Sigmoid colon (tissue), 7 donors: ENCODE data around the gene CDKN2D. TPM values are rescaled to one million over a fixed set of nuclear protein-coding genes. Genes with fewer than 3 reads are reported as not detected.

Experiments
- DNase-seq: peaks from one replicate; pipeline ENCODE4 v3.0.0-alpha.2; 2019
- H3K27ac ChIP-seq, 4 donors: fragments of 200-600 bp; sonication (generic); one replicate each; pipeline ENCODE4 v1.5.1; 2016 to 2019; ENCODE audit warnings: mild to moderate bottlenecking in 1 of 4
- H3K27me3 ChIP-seq, 3 donors: fragments of 200-600 bp; sonication (generic); one replicate each; pipeline ENCODE4 v1.5.1; 2019; ENCODE audit warnings: mild to moderate bottlenecking in 1 of 3
- H3K36me3 ChIP-seq, 4 donors: fragments of 200-600 bp; sonication (generic); one replicate each; pipeline ENCODE4 v1.5.1; 2016 to 2019
- H3K4me1 ChIP-seq, 4 donors: fragments of 200-600 bp; sonication (generic); one replicate each; pipeline ENCODE4 v1.5.1; 2017 to 2019
- H3K4me3 ChIP-seq, 4 donors: fragments of 200-600 bp; sonication (generic); one replicate each; pipeline ENCODE4 v1.5.1; 2017 to 2019; ENCODE audit warnings: mild to moderate bottlenecking in 2 of 4, moderate library complexity in 1 of 4
- H3K9me3 ChIP-seq, 4 donors: fragments of 200-600 bp in 3 of 4; sonication (generic) in 3 of 4; one replicate each; pipeline versions ENCODE4 v1.5.1 to v1.6.1; 2013 to 2019
- EP300 ChIP-seq, 4 donors: sonication (generic); formaldehyde crosslinking; IDR thresholded peaks; one replicate each; pipeline ENCODE4 v1.6.1; 2017; ENCODE audit warnings: antibody characterized with exemption in 4 of 4
- POLR2A ChIP-seq, 2 donors: fragments of 450-650 bp; IDR thresholded peaks; one replicate each; pipeline ENCODE4 v1.6.1; 2016; ENCODE audit warnings: antibody characterized with exemption in 2 of 2, mild to moderate bottlenecking in 2 of 2, moderate library complexity in 2 of 2
- POLR2AphosphoS5 ChIP-seq, 4 donors: sonication (generic); formaldehyde crosslinking; IDR thresholded peaks; one replicate each; pipeline ENCODE4 v1.6.1; 2017; ENCODE audit warnings: antibody characterized with exemption in 4 of 4
- WGBS, 2 donors: extraction: QIAGEN DNeasy Blood & Tissue Kit; methylation state at CpG; one replicate each; pipeline ENCODE4 v1.1.7; 2013; 5-methylcytosine and 5-hydroxymethylcytosine counted together
- intact Hi-C: fragments of 100-400 bp; cut with DNase I; formaldehyde crosslinking; loops from one replicate; pipeline ENCODE4 v1.15.1; 2023
- polyA plus RNA-seq, 3 donors: library from polyadenylated mRNA; stranded (reverse); fragments of 200-250 nt; gene quantifications; one replicate each; pipeline ENCODE4 v1.2.3, GENCODE V29; 2013
- small RNA-seq, 3 donors: library from RNA; depleted of rRNA; stranded (forward); fragments of <200 nt; gene quantifications; one replicate each; pipeline ENCODE3, GENCODE V24; 2016
- total RNA-seq, 4 donors: library from RNA; depleted of rRNA; stranded (reverse); fragments of >200 nt; gene quantifications; one replicate each; pipeline ENCODE4 v1.1.0, GENCODE V29; 2016
- TF ChIP-seq, protein P1 (sequence below), 4 experiments: fragments of 450-650 bp in 3 of 4; fragments of 200-600 bp in 1 of 4; IDR thresholded peaks; one replicate each; pipeline ENCODE4 v1.5.1; 2016 to 2019; ENCODE audit warnings: antibody characterized with exemption in 4 of 4, mild to moderate bottlenecking in 3 of 4, moderate library complexity in 2 of 4
- donor health status: healthy with polysubstance abuse.
- donor health status: Bipolar disorder and iron deficiency.
- donor health status: healthy.

Gene CDKN2D
- total and polyA plus RNA-seq, 7 donors = 7.5 to 28.2 (median 14.9) TPM

DNA sequence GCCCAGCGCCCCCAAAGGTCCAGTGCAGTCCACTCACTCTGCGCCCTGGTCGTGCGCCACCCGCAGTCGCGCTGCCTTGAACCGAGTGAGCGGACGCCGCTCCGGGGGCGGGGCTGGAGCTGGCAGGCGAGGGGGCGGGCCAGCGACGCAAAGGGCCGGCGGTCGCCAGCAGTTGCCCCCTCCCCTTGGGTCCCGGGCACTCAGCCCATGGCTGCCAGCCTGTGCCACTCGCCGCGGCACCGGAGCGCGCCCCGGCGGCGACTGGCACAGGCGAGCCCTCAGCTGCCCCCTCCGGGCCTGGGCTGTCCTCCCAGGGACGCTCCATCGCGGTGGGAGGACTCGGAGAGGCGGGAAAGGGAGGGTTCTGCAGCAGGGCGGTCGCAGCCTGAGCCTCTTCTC lies 51.4 kb downstream of the CDKN2D start, which contains the start of gene S1PR5:
TSS of gene S1PR5 (minus strand) at position 87 of the 399 bp plus-strand sequence. CDS start 2,436 bp downstream, outside the sequence.
- no peaks in the 10 kb centered on the region for H3K9me3 ChIP-seq
- H3K27ac ChIP-seq = no peak within 1 kb of the TSS
- TF ChIP-seq POLR2A (IDR thresholded peaks at IDR 0.05) (no peak), EP300 (IDR thresholded peaks at IDR 0.05) (no peak), POLR2AphosphoS5 (IDR thresholded peaks at IDR 0.05) (no peak)
- TF ChIP-seq, protein P1, sequence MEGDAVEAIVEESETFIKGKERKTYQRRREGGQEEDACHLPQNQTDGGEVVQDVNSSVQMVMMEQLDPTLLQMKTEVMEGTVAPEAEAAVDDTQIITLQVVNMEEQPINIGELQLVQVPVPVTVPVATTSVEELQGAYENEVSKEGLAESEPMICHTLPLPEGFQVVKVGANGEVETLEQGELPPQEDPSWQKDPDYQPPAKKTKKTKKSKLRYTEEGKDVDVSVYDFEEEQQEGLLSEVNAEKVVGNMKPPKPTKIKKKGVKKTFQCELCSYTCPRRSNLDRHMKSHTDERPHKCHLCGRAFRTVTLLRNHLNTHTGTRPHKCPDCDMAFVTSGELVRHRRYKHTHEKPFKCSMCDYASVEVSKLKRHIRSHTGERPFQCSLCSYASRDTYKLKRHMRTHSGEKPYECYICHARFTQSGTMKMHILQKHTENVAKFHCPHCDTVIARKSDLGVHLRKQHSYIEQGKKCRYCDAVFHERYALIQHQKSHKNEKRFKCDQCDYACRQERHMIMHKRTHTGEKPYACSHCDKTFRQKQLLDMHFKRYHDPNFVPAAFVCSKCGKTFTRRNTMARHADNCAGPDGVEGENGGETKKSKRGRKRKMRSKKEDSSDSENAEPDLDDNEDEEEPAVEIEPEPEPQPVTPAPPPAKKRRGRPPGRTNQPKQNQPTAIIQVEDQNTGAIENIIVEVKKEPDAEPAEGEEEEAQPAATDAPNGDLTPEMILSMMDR (IDR thresholded peaks at IDR 0.05) = no peak
- peaks cover 0 to 35% (median 21%) of the 10 kb centered on the region in 4 donors for H3K4me1 ChIP-seq
- no peaks in the 10 kb centered on the region for H3K36me3 ChIP-seq
- H3K27me3 ChIP-seq = peaks cover 51 to 82% (median 81%) of the 10 kb centered on the region in 3 donors
- intact Hi-C loops = loop anchor here (2.0 kb wide), 1 partner anchor 19 kb away; no protein-coding TSS in a partner anchor
- peak within 1 kb of the TSS in 3 of 4 donors; percentile 1 to 36 (median 28) for H3K4me3 ChIP-seq
- DNase-seq = no peak
- 1 to 3% methylated on average over 39 of the region's 39 CpGs for WGBS, 2 donors

GRCh38 chr19:10516671-10517286 lies 52.0 kb downstream of the CDKN2D start:
- Histone ChIP-seq H3K4me3 (peak overlapping the region in 3 of 4 donors; percentile 1 to 36 (median 28)), H3K9me3 (no peaks in the 10 kb centered on the region), H3K27me3 (peaks cover 51 to 88% (median 85%) of the 10 kb centered on the region in 3 donors), H3K27ac (no peak overlapping the region), H3K36me3 (no peaks in the 10 kb centered on the region), H3K4me1 (peaks cover 0 to 35% (median 21%) of the 10 kb centered on the region in 4 donors)
- intact Hi-C loops = loop anchor here (2.0 kb wide), 1 partner anchor 20 kb away; no protein-coding TSS in a partner anchor
- WGBS, 2 donors = 47 to 50% methylated on average over 10 of the region's 10 CpGs
- TF ChIP-seq POLR2A (IDR thresholded peaks at IDR 0.05) = no peak
- no peak for TF ChIP-seq POLR2AphosphoS5 (IDR thresholded peaks at IDR 0.05)
- TF ChIP-seq, protein P1 (IDR thresholded peaks at IDR 0.05) = no peak
- no peak for TF ChIP-seq EP300 (IDR thresholded peaks at IDR 0.05)
- DNase-seq = no peak

Small RNA genes lying within 50 kb of the gene (small RNA-seq; reads per million reads assigned to genes)
- gene MIR1238 = 0 to 0.54 (median 0) reads per million in 3 donors
- 0 reads per million in 3 donors for gene RNU7-140P

Other genes with a start within 250 kb of the CDKN2D start
- gene RAVER1, start 235.4 kb downstream of the CDKN2D start, total RNA-seq = 10 to 100 TPM; 10.0 to 28.5 (median 14.9) TPM
- gene RAVER1, start 235.4 kb downstream of the CDKN2D start, polyA plus RNA-seq = 10 to 100 TPM in 2 of 3 donors, 1 to 10 TPM in 1; 8.4 to 37.0 (median 14.8) TPM
- gene ICAM3, start 229.4 kb downstream of the CDKN2D start, total RNA-seq = 1 to 10 TPM; 1.9 to 4.2 (median 3.4) TPM
- 10 to 100 TPM; 24.5 to 45.2 (median 35.4) TPM for gene ICAM3, start 229.4 kb downstream of the CDKN2D start, polyA plus RNA-seq
- gene TYK2, start 188.4 kb downstream of the CDKN2D start, total RNA-seq = 100 to 1,000 TPM in 1 of 4 donors, 10 to 100 TPM in 3; 36.7 to 125 (median 50.3) TPM
- 100 to 1,000 TPM in 1 of 3 donors, 10 to 100 TPM in 2; 35.6 to 117 (median 38.4) TPM for gene TYK2, start 188.4 kb downstream of the CDKN2D start, polyA plus RNA-seq
- 100 to 1,000 TPM; 106 to 144 (median 118) TPM for gene CDC37, start 165.4 kb downstream of the CDKN2D start, total RNA-seq
- gene CDC37, start 165.4 kb downstream of the CDKN2D start, polyA plus RNA-seq = 100 to 1,000 TPM; 129 to 294 (median 146) TPM
- 10 to 100 TPM in 3 of 4 donors, 1 to 10 TPM in 1; 7.6 to 14.7 (median 12.9) TPM for gene PDE4A, start 148.4 kb downstream of the CDKN2D start, total RNA-seq
- gene PDE4A, start 148.4 kb downstream of the CDKN2D start, polyA plus RNA-seq = 1 to 10 TPM; 4.2 to 7.2 (median 6.2) TPM
- 10 to 100 TPM; 45.4 to 67.8 (median 53.1) TPM for gene KEAP1, start 65.6 kb downstream of the CDKN2D start, total RNA-seq
- 10 to 100 TPM; 43.2 to 62.4 (median 50.5) TPM for gene KEAP1, start 65.6 kb downstream of the CDKN2D start, polyA plus RNA-seq
- not detected for gene S1PR5, start 51.5 kb downstream of the CDKN2D start, total RNA-seq
- gene S1PR5, start 51.5 kb downstream of the CDKN2D start, polyA plus RNA-seq = under 1 TPM in 1 of 3 donors, not detected in 2; 0.07 TPM
- 10 to 100 TPM; 11.4 to 25.5 (median 16.7) TPM for gene ATG4D, start 25.1 kb downstream of the CDKN2D start, total RNA-seq
- 10 to 100 TPM; 70.3 to 82.5 (median 77.5) TPM for gene ATG4D, start 25.1 kb downstream of the CDKN2D start, polyA plus RNA-seq
- gene KRI1, start 3.0 kb downstream of the CDKN2D start, total RNA-seq = 10 to 100 TPM; 13.6 to 21.1 (median 16.1) TPM
- 10 to 100 TPM in 2 of 3 donors, 1 to 10 TPM in 1; 7.2 to 28.9 (median 11.4) TPM for gene KRI1, start 3.0 kb downstream of the CDKN2D start, polyA plus RNA-seq
- gene AP1M2, start 18.3 kb upstream of the CDKN2D start, total RNA-seq = 1 to 10 TPM in 2 of 4 donors, not detected in 2; 1.1 to 3.0 TPM
- 100 to 1,000 TPM in 2 of 3 donors, 10 to 100 TPM in 1; 95.8 to 178 (median 150) TPM for gene AP1M2, start 18.3 kb upstream of the CDKN2D start, polyA plus RNA-seq
- gene SLC44A2, start 56.6 kb upstream of the CDKN2D start, total RNA-seq = 10 to 100 TPM; 19.3 to 31.0 (median 25.3) TPM
- 10 to 100 TPM; 12.9 to 88.6 (median 23.4) TPM for gene SLC44A2, start 56.6 kb upstream of the CDKN2D start, polyA plus RNA-seq
- gene ILF3, start 85.4 kb upstream of the CDKN2D start, total RNA-seq = 100 to 1,000 TPM in 2 of 4 donors, 10 to 100 TPM in 2; 83.5 to 109 (median 94.8) TPM
- gene ILF3, start 85.4 kb upstream of the CDKN2D start, polyA plus RNA-seq = 100 to 1,000 TPM in 1 of 3 donors, 10 to 100 TPM in 2; 25.7 to 146 (median 30.6) TPM
- 10 to 100 TPM; 21.7 to 34.2 (median 29.7) TPM for gene QTRT1, start 132.5 kb upstream of the CDKN2D start, total RNA-seq
- gene QTRT1, start 132.5 kb upstream of the CDKN2D start, polyA plus RNA-seq = 10 to 100 TPM; 64.9 to 93.6 (median 69.8) TPM
- gene DNM2, start 149.1 kb upstream of the CDKN2D start, total RNA-seq = 10 to 100 TPM; 53.2 to 96.7 (median 64.1) TPM
- gene DNM2, start 149.1 kb upstream of the CDKN2D start, polyA plus RNA-seq = 100 to 1,000 TPM; 152 to 326 (median 222) TPM